ENCODE results near the gene MTERF4. TPM values are rescaled to one million over a fixed set of nuclear protein-coding genes. Genes with fewer than 3 reads are reported as not detected.

Gene MTERF4
- polyA plus RNA-seq, 1 experiment = 30.9 TPM

- no peak overlapping the region for H3K27ac ChIP-seq (ENCODE audit: low read depth, low read length)
- CTCF ChIA-PET = no interaction called here
- no peak for TF ChIP-seq CTCF (IDR thresholded peaks at IDR 0.05; ENCODE audit: low read depth, low read length)
- no peak for DNase-seq (ENCODE audit: low read depth, low spot score)
- H3K9me3 ChIP-seq (ENCODE audit: control insufficient read depth, insufficient read depth, low read length) = no peaks in the 10 kb centered on the region; the same call in 1 of the 2 replicates
- POLR2A ChIA-PET = no interaction called here
- no peak overlapping the region for H3K4me3 ChIP-seq (ENCODE audit: low read depth, low read length)
- no peaks in the 10 kb centered on the region for H3K27me3 ChIP-seq (ENCODE audit: control insufficient read depth, insufficient read depth, low read length)
Observed at GRCh38 chr2:241082341-241083090, 19.6 kb downstream of the MTERF4 start.

GRCh38 chr2:241081643-241082340, 20.3 kb downstream of the MTERF4 start:
- ChIA-PET POLR2A (no interaction called here), CTCF (no interaction called here)
- no peak for DNase-seq (ENCODE audit: low read depth, low spot score)
- H3K27me3 ChIP-seq (ENCODE audit: control insufficient read depth, insufficient read depth, low read length) = no peaks in the 10 kb centered on the region
- H3K9me3 ChIP-seq (ENCODE audit: control insufficient read depth, insufficient read depth, low read length) = no peaks in the 10 kb centered on the region; the same call in 1 of the 2 replicates
- TF ChIP-seq CTCF (IDR thresholded peaks at IDR 0.05; ENCODE audit: low read depth, low read length) = no peak
- no peak overlapping the region for H3K4me3 ChIP-seq (ENCODE audit: low read depth, low read length)
- H3K27ac ChIP-seq (ENCODE audit: low read depth, low read length) = no peak overlapping the region

DNA sequence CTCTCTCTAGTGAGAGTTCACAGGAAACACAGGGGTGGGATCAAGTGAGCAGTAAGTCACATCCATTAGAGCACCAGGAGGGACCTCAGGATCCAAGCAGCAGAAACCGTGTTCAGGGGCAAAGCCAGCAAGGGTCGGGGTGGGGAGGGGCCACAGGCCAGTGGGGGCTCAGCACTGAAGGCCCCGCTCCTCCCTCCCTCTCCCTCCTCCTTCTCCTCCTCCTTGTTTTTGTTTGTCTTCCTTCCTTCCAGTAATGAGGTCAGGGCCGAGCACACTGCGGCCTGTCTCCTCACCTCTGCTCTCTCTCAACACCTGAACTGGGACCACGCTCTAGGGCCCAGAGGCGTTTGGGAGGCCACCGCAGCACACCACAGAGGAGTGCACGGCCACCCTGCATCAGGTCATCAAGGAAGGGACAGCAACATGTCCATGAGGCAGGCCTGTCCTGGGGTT, 20.9 kb downstream of the MTERF4 start:
- DNase-seq (ENCODE audit: low read depth, low spot score) = no peak
- Histone ChIP-seq H3K9me3 (ENCODE audit: control insufficient read depth, insufficient read depth, low read length) (no peaks in the 10 kb centered on the region; the same call in 1 of the 2 replicates), H3K27me3 (ENCODE audit: control insufficient read depth, insufficient read depth, low read length) (no peaks in the 10 kb centered on the region), H3K4me3 (ENCODE audit: low read depth, low read length) (no peak overlapping the region), H3K27ac (ENCODE audit: low read depth, low read length) (no peak overlapping the region)
- POLR2A ChIA-PET = no interaction called here
- no peak for TF ChIP-seq CTCF (IDR thresholded peaks at IDR 0.05; ENCODE audit: low read depth, low read length)
- CTCF ChIA-PET = no interaction called here

DNA sequence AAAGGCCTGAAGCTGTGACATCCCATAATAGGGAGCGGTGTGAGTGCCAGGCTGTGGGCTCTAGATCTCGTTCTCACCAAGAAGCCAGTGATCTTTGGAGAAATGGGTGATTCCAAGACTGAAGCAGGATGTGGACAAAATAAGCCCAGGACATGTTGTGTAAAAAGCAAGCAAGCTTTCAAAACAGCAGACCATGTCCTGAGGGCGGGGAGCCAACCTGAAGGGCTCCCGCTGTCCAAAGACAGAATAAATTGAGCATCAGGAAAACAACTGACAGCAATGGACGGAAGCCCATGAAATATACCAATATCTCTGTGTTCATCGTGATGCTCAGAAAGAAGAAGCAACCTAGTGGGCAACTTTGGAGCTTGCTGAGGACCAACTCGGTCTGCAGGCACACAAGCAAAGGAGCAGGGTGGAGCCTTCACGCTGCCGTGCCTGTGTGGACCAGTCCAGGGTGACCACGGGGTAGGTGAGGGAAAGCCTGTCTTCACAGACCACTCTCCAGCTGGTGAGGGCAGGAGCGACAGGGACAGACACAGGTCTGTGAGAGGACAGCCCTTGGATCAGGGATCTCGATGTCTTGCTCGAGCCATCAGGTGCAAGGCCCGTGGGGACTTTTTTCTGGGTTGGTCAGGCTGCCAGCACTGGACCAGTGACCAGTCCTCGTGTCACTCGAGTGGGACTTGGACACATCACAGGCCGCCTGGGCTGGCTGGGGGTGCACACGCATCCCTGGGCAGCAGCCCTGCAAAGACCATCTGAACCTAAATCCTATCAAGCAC, 21.5 kb downstream of the MTERF4 start:
- Histone ChIP-seq H3K4me3 (ENCODE audit: low read depth, low read length) (no peak overlapping the region), H3K27ac (ENCODE audit: low read depth, low read length) (no peak overlapping the region), H3K27me3 (ENCODE audit: control insufficient read depth, insufficient read depth, low read length) (no peaks in the 10 kb centered on the region), H3K9me3 (ENCODE audit: control insufficient read depth, insufficient read depth, low read length) (no peaks in the 10 kb centered on the region; the same call in 1 of the 2 replicates)
- CTCF ChIA-PET = interaction anchor here (0.6 kb wide), 1 partner anchor 345 kb away, joined by 7 read pairs; no protein-coding TSS in a partner anchor
- POLR2A ChIA-PET = no interaction called here
- TF ChIP-seq CTCF (IDR thresholded peaks at IDR 0.05; ENCODE audit: low read depth, low read length) = no peak
- DNase-seq (ENCODE audit: low read depth, low spot score) = no peak
